Gastroesophageal sphincter (tissue), 4 donors: ENCODE results near the gene ASIC3. TPM values are rescaled to one million over a fixed set of nuclear protein-coding genes. Genes with fewer than 3 reads are reported as not detected.

ENCODE experiments used
- ATAC-seq: fragments of 150-250 bp; one replicate; pipeline ENCODE4 v1.9.1; 2016; ENCODE audit warnings: mild to moderate bottlenecking, moderate library complexity
- H3K27ac ChIP-seq, 4 donors: fragments of 200-600 bp; sonication (generic) in 3 of 4; 1 replicate in 3 of 4; 2 replicates in 1 of 4; pipeline ENCODE4 v1.5.1; 2016 to 2019
- H3K27me3 ChIP-seq: fragments of 200-600 bp; sonication (generic); one replicate; pipeline ENCODE4 v1.5.1; 2019
- H3K36me3 ChIP-seq, 2 donors: fragments of 200-600 bp; sonication (generic); one replicate each; pipeline ENCODE4 v1.5.1; 2019; ENCODE audit warnings: control low read depth in 1 of 2
- H3K4me1 ChIP-seq, 3 donors: fragments of 200-600 bp; sonication (generic); 1 replicate in 2 of 3; 2 replicates in 1 of 3; pipeline ENCODE4 v1.5.1; 2016 to 2019; ENCODE audit warnings: control low read depth in 2 of 3
- H3K4me3 ChIP-seq, 2 donors: fragments of 200-600 bp; sonication (generic); one replicate each; pipeline ENCODE4 v1.5.1; 2019; ENCODE audit warnings: mild to moderate bottlenecking in 1 of 2, moderate library complexity in 1 of 2
- H3K9me3 ChIP-seq, 3 donors: fragments of 200-600 bp; sonication (generic); one replicate each; pipeline ENCODE4 v1.5.1; 2017 to 2019; ENCODE audit warnings: control low read depth in 2 of 3
- EP300 ChIP-seq: sonication (generic); formaldehyde crosslinking; IDR thresholded peaks from one replicate; pipeline ENCODE4 v1.6.1; 2017; ENCODE audit warnings: antibody characterized with exemption, mild to moderate bottlenecking
- POLR2A ChIP-seq, 2 donors: fragments of 450-650 bp; IDR thresholded peaks; one replicate each; pipeline ENCODE4 v1.6.1; 2017; ENCODE audit warnings: antibody characterized with exemption in 2 of 2, mild to moderate bottlenecking in 2 of 2, moderate library complexity in 1 of 2
- POLR2AphosphoS5 ChIP-seq: sonication (generic); formaldehyde crosslinking; IDR thresholded peaks from one replicate; pipeline ENCODE4 v1.6.1; 2017; ENCODE audit warnings: antibody characterized with exemption
- WGBS, 2 donors: methylation state at CpG; one replicate each; pipeline ENCODE4 v1.1.5; 2018; ENCODE audit warnings: low coverage in 1 of 2; 5-methylcytosine and 5-hydroxymethylcytosine counted together
- total RNA-seq, 4 donors: library from RNA; depleted of rRNA; stranded (reverse); fragments of >200 nt; gene quantifications; one replicate each; pipeline ENCODE4 v1.1.0, GENCODE V29; 2016
- TF ChIP-seq, protein P1 (sequence below), 4 experiments: fragments of 200-600 bp in 2 of 4; fragments of 450-650 bp in 2 of 4; sonication (generic) in 1 of 4; IDR thresholded peaks; one replicate each; pipeline ENCODE4 v1.5.1; 2017 to 2019; ENCODE audit warnings: antibody characterized with exemption in 4 of 4, mild to moderate bottlenecking in 2 of 4, moderate library complexity in 2 of 4

Gene ASIC3
- total RNA-seq, 4 donors from 2014 or later: 1.7 to 3.1 (median 2.1) TPM; not detected in 1

DNA sequence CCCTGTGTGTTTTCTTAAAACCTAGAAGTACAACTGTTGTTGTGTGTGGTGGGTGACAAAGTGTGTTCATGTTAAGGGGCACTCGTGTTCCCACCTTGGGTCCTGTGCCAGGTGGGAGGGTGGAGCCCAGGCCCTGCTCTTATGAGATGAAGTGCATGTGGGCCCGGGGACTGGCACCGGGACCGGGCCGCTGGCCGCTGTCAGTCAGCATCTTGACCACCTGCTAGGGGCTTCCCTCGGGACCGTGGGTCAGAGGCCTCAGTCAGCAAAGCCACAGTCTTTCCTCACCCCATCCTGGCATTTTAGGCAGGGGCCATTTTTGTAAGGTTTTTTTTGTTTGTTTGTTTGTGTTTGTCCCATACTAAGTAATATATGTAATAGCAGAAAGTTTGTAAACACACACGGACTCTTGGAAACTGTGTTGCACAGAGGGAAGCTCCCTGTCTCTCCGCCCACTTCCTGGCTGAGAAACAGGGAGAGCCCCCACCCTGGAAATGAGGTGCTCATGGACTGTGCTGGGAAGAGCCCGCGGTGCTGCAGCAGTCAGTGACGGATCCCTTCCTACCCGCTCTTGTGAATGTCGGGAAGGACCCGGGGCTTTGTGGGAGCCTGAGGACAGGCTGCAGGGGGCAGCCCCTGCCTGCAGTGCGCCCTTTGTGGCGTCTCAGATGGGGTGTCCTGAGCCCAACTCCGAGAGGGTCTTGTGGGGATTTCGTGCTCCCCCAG, 51.3 kb downstream of the ASIC3 start:
- peak; percentile 47 for ATAC-seq

DNA sequence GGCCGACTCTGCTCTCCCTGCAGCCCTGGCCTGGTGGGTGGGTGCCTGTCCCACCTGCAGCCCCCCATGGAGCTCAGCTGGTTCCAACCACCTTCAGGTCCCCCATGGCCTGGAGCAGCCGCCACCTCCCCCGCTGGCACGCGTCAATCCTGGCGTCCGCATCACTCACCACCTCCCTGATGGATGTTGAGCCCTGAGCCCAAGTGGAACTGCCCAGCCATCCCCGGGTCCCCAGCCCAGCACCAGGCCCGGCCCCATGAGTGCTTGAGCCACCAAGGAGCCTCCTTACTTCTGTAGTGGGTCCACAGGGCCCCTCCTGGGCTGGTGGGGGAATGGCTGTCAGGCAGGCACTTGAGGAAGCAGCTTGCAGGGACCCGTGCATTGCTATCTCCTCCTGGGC, 52.6 kb downstream of the ASIC3 start:
- WGBS, 2 donors: no CpG with 5 or more reads among the region's 10 CpGs
- Histone ChIP-seq H3K9me3 (no peaks in the 10 kb centered on the region), H3K27ac (no peak overlapping the region), H3K4me3 (no peak overlapping the region), H3K36me3 (peaks cover 0 to 15% of the 10 kb centered on the region in 2 donors), H3K27me3 (no peaks in the 10 kb centered on the region), H3K4me1 (peaks cover 0 to 47% (median 15%) of the 10 kb centered on the region in 3 donors)
- TF ChIP-seq POLR2AphosphoS5 (no peak), EP300 (no peak), POLR2A (IDR thresholded peaks at IDR 0.05) (no peak)
- TF ChIP-seq, protein P1, sequence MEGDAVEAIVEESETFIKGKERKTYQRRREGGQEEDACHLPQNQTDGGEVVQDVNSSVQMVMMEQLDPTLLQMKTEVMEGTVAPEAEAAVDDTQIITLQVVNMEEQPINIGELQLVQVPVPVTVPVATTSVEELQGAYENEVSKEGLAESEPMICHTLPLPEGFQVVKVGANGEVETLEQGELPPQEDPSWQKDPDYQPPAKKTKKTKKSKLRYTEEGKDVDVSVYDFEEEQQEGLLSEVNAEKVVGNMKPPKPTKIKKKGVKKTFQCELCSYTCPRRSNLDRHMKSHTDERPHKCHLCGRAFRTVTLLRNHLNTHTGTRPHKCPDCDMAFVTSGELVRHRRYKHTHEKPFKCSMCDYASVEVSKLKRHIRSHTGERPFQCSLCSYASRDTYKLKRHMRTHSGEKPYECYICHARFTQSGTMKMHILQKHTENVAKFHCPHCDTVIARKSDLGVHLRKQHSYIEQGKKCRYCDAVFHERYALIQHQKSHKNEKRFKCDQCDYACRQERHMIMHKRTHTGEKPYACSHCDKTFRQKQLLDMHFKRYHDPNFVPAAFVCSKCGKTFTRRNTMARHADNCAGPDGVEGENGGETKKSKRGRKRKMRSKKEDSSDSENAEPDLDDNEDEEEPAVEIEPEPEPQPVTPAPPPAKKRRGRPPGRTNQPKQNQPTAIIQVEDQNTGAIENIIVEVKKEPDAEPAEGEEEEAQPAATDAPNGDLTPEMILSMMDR (IDR thresholded peaks at IDR 0.05): no peak
- ATAC-seq: no peak

More for the DNA sequence above, 51.3 kb downstream of the ASIC3 start:
- Histone ChIP-seq H3K4me3 (no peak overlapping the region), H3K27ac (no peak overlapping the region), H3K4me1 (peaks cover 0 to 54% (median 18%) of the 10 kb centered on the region in 3 donors), H3K9me3 (no peaks in the 10 kb centered on the region), H3K27me3 (no peaks in the 10 kb centered on the region), H3K36me3 (peaks cover 0 to 11% of the 10 kb centered on the region in 2 donors)
- WGBS, 2 donors: 45 to 54% methylated on average over 5 to 9 of the region's 20 CpGs
- TF ChIP-seq, protein P1 (IDR thresholded peaks at IDR 0.05): no peak
- no peak for TF ChIP-seq POLR2A (IDR thresholded peaks at IDR 0.05)
- no peak for TF ChIP-seq POLR2AphosphoS5
- no peak for TF ChIP-seq EP300

DNA sequence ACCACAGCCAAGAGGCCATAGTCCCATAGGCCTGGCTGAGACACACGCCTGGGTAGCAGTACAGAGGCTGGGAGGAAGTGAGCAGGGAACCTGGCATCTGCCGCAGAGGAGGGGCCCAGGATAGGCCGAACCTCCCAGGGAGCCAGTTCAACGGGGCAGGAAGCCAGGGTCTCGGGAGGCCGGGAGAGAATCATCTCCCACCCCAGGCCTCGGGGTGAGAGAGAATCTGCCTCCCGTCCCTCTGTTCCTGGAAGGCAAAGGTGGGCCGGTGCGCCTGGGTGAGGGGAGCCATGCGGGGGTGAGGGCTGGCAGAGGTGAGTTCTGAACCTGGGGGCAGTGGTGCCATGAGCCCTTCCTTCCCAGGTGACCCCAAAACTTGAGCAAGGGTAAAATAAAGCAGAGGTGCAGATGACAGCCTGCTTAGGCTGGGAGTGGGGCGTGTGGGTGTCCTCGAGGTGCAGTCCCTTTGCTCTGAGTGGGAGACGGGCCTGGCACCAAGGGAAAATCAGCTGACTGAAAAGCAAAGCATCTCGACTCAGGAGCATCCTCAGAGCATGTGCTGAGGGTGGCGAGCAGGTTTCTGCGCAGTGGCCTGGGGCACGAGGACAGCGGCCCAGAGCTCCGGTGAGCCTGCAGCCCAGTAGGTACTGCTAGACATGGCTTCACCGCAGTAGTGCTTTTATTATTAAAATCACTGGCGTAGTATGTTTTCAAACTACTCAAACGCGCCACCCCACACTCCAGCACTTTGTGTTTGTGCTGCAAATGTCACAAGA, 53.5 kb downstream of the ASIC3 start:
- no peaks in the 10 kb centered on the region for H3K9me3 ChIP-seq
- 73 to 100% methylated on average over 1 to 10 of the region's 24 CpGs for WGBS, 2 donors
- H3K27ac ChIP-seq: peak overlapping the region in 1 of 4 donors; percentile 7
- no peak overlapping the region for H3K4me3 ChIP-seq
- H3K36me3 ChIP-seq: peaks cover 0 to 22% of the 10 kb centered on the region in 2 donors
- peaks cover 0 to 43% (median 15%) of the 10 kb centered on the region in 3 donors for H3K4me1 ChIP-seq
- no peaks in the 10 kb centered on the region for H3K27me3 ChIP-seq
- ATAC-seq: no peak
- TF ChIP-seq, protein P1 (IDR thresholded peaks at IDR 0.05): no peak
- TF ChIP-seq EP300 (no peak), POLR2AphosphoS5 (no peak), POLR2A (IDR thresholded peaks at IDR 0.05) (no peak)

Other genes starting within 250 kb of the ASIC3 start
- gene TMEM176B, start 248.2 kb upstream of the ASIC3 start, total RNA-seq: 10 to 100 TPM; 18.2 to 69.3 (median 52.6) TPM
- gene TMEM176A, start 247.8 kb upstream of the ASIC3 start, total RNA-seq: 10 to 100 TPM in 3 of 4 donors, 1 to 10 TPM in 1; 6.5 to 42.4 (median 28.7) TPM
- gene AOC1, start 196.0 kb upstream of the ASIC3 start, total RNA-seq: under 1 TPM in 2 of 4 donors, not detected in 2; 0.69 TPM
- 10 to 100 TPM; 26.6 to 63.8 (median 36.3) TPM for gene KCNH2, start 70.2 kb upstream of the ASIC3 start, total RNA-seq
- 10 to 100 TPM in 2 of 4 donors, 1 to 10 TPM in 2; 6.8 to 29.4 (median 13.5) TPM for gene NOS3, start 57.5 kb upstream of the ASIC3 start, total RNA-seq
- gene ATG9B, start 24.0 kb upstream of the ASIC3 start, total RNA-seq: under 1 TPM in 2 of 4 donors, not detected in 2; 0.15 to 0.31 TPM
- gene ABCB8, start 20.1 kb upstream of the ASIC3 start, total RNA-seq: 10 to 100 TPM; 13.2 to 33.0 (median 18.8) TPM
- gene CDK5, start 9.4 kb downstream of the ASIC3 start, total RNA-seq: 1 to 10 TPM; 3.4 to 8.8 (median 6.4) TPM
- 100 to 1,000 TPM in 2 of 4 donors, 10 to 100 TPM in 2; 77.8 to 152 (median 95.7) TPM for gene SLC4A2, start 11.1 kb downstream of the ASIC3 start, total RNA-seq
- gene FASTK, start 32.3 kb downstream of the ASIC3 start, total RNA-seq: 10 to 100 TPM; 51.3 to 82.2 (median 60.8) TPM
- 10 to 100 TPM; 38.4 to 57.2 (median 44.7) TPM for gene TMUB1, start 35.0 kb downstream of the ASIC3 start, total RNA-seq
- gene AGAP3, start 37.9 kb downstream of the ASIC3 start, total RNA-seq: 10 to 100 TPM; 36.3 to 68.2 (median 55.7) TPM
- not detected for gene GBX1, start 119.2 kb downstream of the ASIC3 start, total RNA-seq
- gene ASB10, start 138.7 kb downstream of the ASIC3 start, total RNA-seq: not detected
- not detected for gene H2BK1, start 162.0 kb downstream of the ASIC3 start, total RNA-seq
- 10 to 100 TPM; 30.5 to 43.1 (median 36.5) TPM for gene ABCF2, start 178.7 kb downstream of the ASIC3 start, total RNA-seq
- gene CHPF2, start 184.0 kb downstream of the ASIC3 start, total RNA-seq: 10 to 100 TPM; 18.0 to 38.1 (median 25.7) TPM
- 10 to 100 TPM; 23.6 to 45.1 (median 39.8) TPM for gene SMARCD3, start 200.2 kb downstream of the ASIC3 start, total RNA-seq